ENCODE measurements around the gene AZIN2. TPM values are rescaled to one million over a fixed set of nuclear protein-coding genes. Genes with fewer than 3 reads are reported as not detected.

Gene AZIN2
- total and polyA plus RNA-seq, 2 of the 8 experiments (the other 6 are each of a cell fraction or from before 2014, with no cell fraction given) = 0.22 to 0.91 TPM

DNA sequence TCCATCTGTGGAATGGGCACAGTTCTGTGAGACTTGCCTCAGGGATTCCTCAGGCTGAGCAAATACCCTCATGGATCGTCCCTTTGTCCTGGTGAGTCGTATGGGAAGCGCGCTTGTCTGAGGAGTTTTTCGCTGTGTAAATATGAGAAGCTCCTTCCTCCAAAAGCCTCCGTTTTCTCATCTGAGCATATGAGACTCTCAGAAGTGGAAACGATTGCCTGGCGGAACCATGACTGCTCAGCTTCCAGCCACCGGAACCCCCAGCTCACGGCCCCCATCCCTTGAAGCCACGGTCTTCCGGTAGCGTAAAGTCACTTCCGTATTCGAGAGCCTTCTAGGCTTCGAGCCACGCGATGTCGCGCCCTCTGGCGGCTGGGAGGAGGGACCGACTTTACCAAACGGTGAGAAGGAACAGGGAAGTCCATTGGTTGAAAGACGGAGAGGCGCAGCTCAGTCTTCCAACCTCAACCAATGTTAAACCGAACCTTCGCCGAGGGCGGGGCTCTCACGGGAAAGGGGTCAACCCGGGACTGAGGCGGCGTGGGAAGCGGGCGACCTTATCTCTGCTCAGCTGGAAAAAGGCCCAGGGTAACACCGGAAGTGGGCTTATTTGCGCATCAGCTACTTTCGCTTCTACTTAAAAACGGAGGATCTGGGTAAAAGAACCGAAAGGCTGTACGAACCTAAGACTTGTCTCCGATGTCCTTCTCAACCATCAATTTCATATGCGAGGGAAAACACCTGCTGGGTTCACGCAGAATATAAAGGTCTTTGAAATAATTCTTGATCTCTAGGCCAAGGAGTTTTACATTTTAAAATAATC, 46.3 kb downstream of the AZIN2 start (continued):
- TF ChIP-seq CBX5 (IDR thresholded peaks at IDR 0.05; ENCODE audit: low read depth, low read length) (no peak), BCL11A (IDR thresholded peaks at IDR 0.05; ENCODE audit: low read depth in 2 of 2, low read length in 2 of 2) (no peak), SIN3A (conservative IDR thresholded peaks at IDR 0.05 in 1 of 2, IDR thresholded peaks at IDR 0.05 in 1 of 2; ENCODE audit: low read depth in 1 of 2, low read length in 2 of 2) (peak; percentile 82 to 90; a peak in 3 of 4 replicates), RBBP5 (IDR thresholded peaks at IDR 0.05; ENCODE audit: borderline replicate concordance, low read depth, low read length) (no peak), KDM5A (IDR thresholded peaks at IDR 0.05; ENCODE audit: low read length) (peak; percentile 39; the same call in 1 of the 2 replicates), RXRA (IDR thresholded peaks at IDR 0.05; ENCODE audit: insufficient read depth, low read depth, low read length) (peak; percentile 58; the same call in 1 of the 2 replicates), GABPA (IDR thresholded peaks at IDR 0.05; ENCODE audit: borderline replicate concordance, insufficient read depth, low read length) (peak; percentile 97), ASH2L (IDR thresholded peaks at IDR 0.05; ENCODE audit: low read length) (peak; percentile 85)

Data from H1 (cell line).